OCI-LY1 (cell line): ENCODE data around the gene ZFR.
"Not testable (repeated sequence)": the region's sequence is repeated elsewhere in the genome, so short reads cannot be mapped to it uniquely, and the experiment has no call there.

Source experiments
- H2AFZ ChIP-seq: fragments of 200-600 bp; sonication (generic), shearing (Covaris generic); 2 replicates; pipeline ENCODE4 v1.6.0; 2014; ENCODE audit warnings: antibody characterized with exemption, mild to moderate bottlenecking, low read length
- H3F3A ChIP-seq: fragments of 200-600 bp; sonication (generic), shearing (Covaris generic); 2 replicates; pipeline ENCODE4 v1.6.0; 2014; ENCODE audit warnings: mild to moderate bottlenecking, antibody characterized with exemption, low read length, moderate library complexity; ENCODE audit not compliant: insufficient read depth
- H3K27ac ChIP-seq: fragments of 200-600 bp; sonication (generic); 2 replicates; pipeline ENCODE4 v1.5.1; 2014; ENCODE audit warnings: low read length, mixed run types, mild to moderate bottlenecking, low read depth; ENCODE audit not compliant: poor library complexity, severe bottlenecking
- H3K27me3 ChIP-seq: fragments of 200-600 bp; sonication (generic); 2 replicates; pipeline ENCODE4 v1.6.0; 2014; ENCODE audit warnings: antibody characterized with exemption, mild to moderate bottlenecking, low read length, moderate library complexity; ENCODE audit not compliant: insufficient read depth
- H3K36me3 ChIP-seq: fragments of 200-600 bp; sonication (generic); 2 replicates; pipeline ENCODE4 v1.6.1; 2014; ENCODE audit warnings: mild to moderate bottlenecking, antibody characterized with exemption, low read length, moderate library complexity, mixed read lengths; ENCODE audit not compliant: insufficient read depth
- H3K4me1 ChIP-seq: fragments of 200-600 bp; sonication (generic); 2 replicates; pipeline ENCODE4 v1.5.1; 2014; ENCODE audit warnings: mild to moderate bottlenecking, low read length, moderate library complexity; ENCODE audit not compliant: insufficient read depth, severe bottlenecking
- H3K4me2 ChIP-seq: fragments of 200-600 bp; sonication (generic), shearing (Covaris generic); 2 replicates; pipeline ENCODE4 v1.6.1; 2014; ENCODE audit warnings: low read length
- H3K4me3 ChIP-seq: fragments of 200-600 bp; sonication (generic); 2 replicates; pipeline ENCODE4 v1.5.1; 2014; ENCODE audit warnings: low read length, low read depth, mild to moderate bottlenecking, mixed read lengths; ENCODE audit not compliant: poor library complexity, severe bottlenecking
- H3K79me2 ChIP-seq: fragments of 200-600 bp; shearing (Covaris generic); 2 replicates; pipeline ENCODE4 v1.6.1; 2016; ENCODE audit warnings: mixed run types, low read length, mixed read lengths; ENCODE audit not compliant: insufficient read depth
- H3K9ac ChIP-seq: fragments of 200-600 bp; sonication (generic), shearing (Covaris generic); 2 replicates; pipeline ENCODE4 v1.6.1; 2014; ENCODE audit warnings: mild to moderate bottlenecking, low read length, mixed read lengths
- H3K9me2 ChIP-seq: fragments of 200-600 bp; sonication (generic), shearing (Covaris generic); 2 replicates; pipeline ENCODE4 v1.6.1; 2014; ENCODE audit warnings: low read depth, mild to moderate bottlenecking, low read length, mixed read lengths
- H3K9me3 ChIP-seq: fragments of 200-600 bp; shearing (Covaris generic); 2 replicates; pipeline ENCODE4 v1.6.1; 2014; ENCODE audit warnings: low read length, mixed read lengths
- H4K20me1 ChIP-seq: fragments of 200-600 bp; sonication (generic), shearing (Covaris generic); 2 replicates; pipeline ENCODE4 v1.6.0; 2016; ENCODE audit warnings: mild to moderate bottlenecking, low read length; ENCODE audit not compliant: insufficient read depth
- CTCF ChIP-seq: fragments of 200-600 bp; sonication (generic), shearing (Covaris generic); IDR thresholded peaks from 2 replicates; pipeline ENCODE4 v1.5.1; 2017; ENCODE audit warnings: mild to moderate bottlenecking, antibody characterized with exemption, low read length, moderate library complexity, mixed read lengths
- EZH2 ChIP-seq: fragments of 200-600 bp; sonication (generic), shearing (Covaris generic); IDR thresholded peaks from 2 replicates; pipeline ENCODE4 v1.8.0; 2017; ENCODE audit warnings: borderline replicate concordance, mixed run types, mild to moderate bottlenecking, antibody characterized with exemption, low read length, moderate library complexity, mixed read lengths

Gene ZFR

GRCh38 chr5:32432633-32433032 is 11.9 kb downstream of the ZFR start:
- Histone ChIP-seq H3K4me3 (no peak overlapping the region), H3K9ac (no peak overlapping the region), H3K9me3 (peaks cover 3% of the 10 kb centered on the region; the same call in 1 of the 2 replicates), H3K27me3 (no peaks in the 10 kb centered on the region), H3F3A (no peaks in the 10 kb centered on the region), H2AFZ (no peak overlapping the region), H3K36me3 (peaks cover 51% of the 10 kb centered on the region), H3K4me2 (no peak overlapping the region), H3K9me2 (no peaks in the 10 kb centered on the region), H4K20me1 (no peaks in the 10 kb centered on the region), H3K4me1 (no peaks in the 10 kb centered on the region), H3K79me2 (peaks cover 95% of the 10 kb centered on the region), H3K27ac (no peak overlapping the region)
- TF ChIP-seq CTCF = no peak
- TF ChIP-seq EZH2 = no peak

GRCh38 chr5:32430825-32431224 is 13.7 kb downstream of the ZFR start:
- peaks cover 63% of the 10 kb centered on the region for H3K36me3 ChIP-seq
- H4K20me1 ChIP-seq, H3K9me2 ChIP-seq: not testable (repeated sequence)

GRCh38 chr5:32428426-32428825 is 16.1 kb downstream of the ZFR start:
- peaks cover 46% of the 10 kb centered on the region for H3K36me3 ChIP-seq
- H2AFZ ChIP-seq = no peak overlapping the region
- no peak overlapping the region for H3K27ac ChIP-seq
- H3F3A ChIP-seq = no peaks in the 10 kb centered on the region
- no peak overlapping the region for H3K9ac ChIP-seq
- H3K27me3 ChIP-seq = no peaks in the 10 kb centered on the region
- H3K9me2 ChIP-seq = no peaks in the 10 kb centered on the region
- H4K20me1 ChIP-seq = no peaks in the 10 kb centered on the region
- peaks cover 91% of the 10 kb centered on the region for H3K79me2 ChIP-seq
- no peaks in the 10 kb centered on the region for H3K4me1 ChIP-seq
- peaks cover 7% of the 10 kb centered on the region; the same call in 1 of the 2 replicates for H3K9me3 ChIP-seq
- TF ChIP-seq EZH2 = no peak
- no peak for TF ChIP-seq CTCF
- no peak overlapping the region for H3K4me3 ChIP-seq
- no peak overlapping the region for H3K4me2 ChIP-seq

More at GRCh38 chr5:32430825-32431224, 13.7 kb downstream of the ZFR start:
- H3K79me2 ChIP-seq = peaks cover 95% of the 10 kb centered on the region
- H3K9ac ChIP-seq, H3K9me3 ChIP-seq, H3K4me1 ChIP-seq, H3F3A ChIP-seq, H3K4me3 ChIP-seq, H3K27me3 ChIP-seq, H3K27ac ChIP-seq, H2AFZ ChIP-seq, H3K4me2 ChIP-seq: not testable (repeated sequence)

GRCh38 chr5:32426440-32427151 is 17.9 kb downstream of the ZFR start:
- H3K4me2 ChIP-seq = no peak overlapping the region
- H3K36me3 ChIP-seq = peaks cover 51% of the 10 kb centered on the region
- H3K4me3 ChIP-seq = no peak overlapping the region
- H3K9me3 ChIP-seq = peaks cover 7% of the 10 kb centered on the region; the same call in 1 of the 2 replicates
- H3K27me3 ChIP-seq = no peaks in the 10 kb centered on the region
- H3F3A ChIP-seq = no peaks in the 10 kb centered on the region
- H3K79me2 ChIP-seq = peaks cover 91% of the 10 kb centered on the region
- H3K9me2 ChIP-seq = no peaks in the 10 kb centered on the region
- H3K4me1 ChIP-seq = no peaks in the 10 kb centered on the region
- H3K27ac ChIP-seq = no peak overlapping the region
- TF ChIP-seq CTCF (no peak), EZH2 (no peak)
- no peaks in the 10 kb centered on the region for H4K20me1 ChIP-seq
- H2AFZ ChIP-seq = no peak overlapping the region
- H3K9ac ChIP-seq = no peak overlapping the region
